Activated naive CD8-positive, alpha-beta T cell treated with anti-CD3 and anti-CD28 coated beads, Interleukin-2, amount 50 U/mL, for 24 hours (primary cell): ENCODE measurements around the gene RNGTT.
"Not testable (repeated sequence)": the region's sequence is repeated elsewhere in the genome, so short reads cannot be mapped to it uniquely, and the experiment has no call there.

ENCODE experiments used
- ATAC-seq: fragments of 150-1000 bp; cut with Tn5 transposase; one replicate; pipeline ENCODE4 v1.10.0; 2021
- DNase-seq: peaks from one replicate; pipeline ENCODE4 v3.0.0; 2021
- H3K27ac Mint-ChIP-seq: one replicate; pipeline ENCODE4 v1.8.0; 2021; ENCODE audit warnings: mild to moderate bottlenecking, mixed read lengths
- H3K27me3 Mint-ChIP-seq: one replicate; pipeline ENCODE4 v1.8.0; 2021; ENCODE audit warnings: mixed read lengths
- H3K36me3 Mint-ChIP-seq: one replicate; pipeline ENCODE4 v1.8.0; 2021; ENCODE audit warnings: low read depth, mixed read lengths
- H3K4me1 Mint-ChIP-seq: one replicate; pipeline ENCODE4 v1.8.0; 2021; ENCODE audit warnings: mixed read lengths
- H3K4me3 Mint-ChIP-seq: one replicate; pipeline ENCODE4 v1.8.0; 2021; ENCODE audit warnings: mild to moderate bottlenecking, moderate library complexity, mixed read lengths
- H3K9me3 Mint-ChIP-seq: one replicate; pipeline ENCODE4 v1.8.0; 2021; ENCODE audit warnings: mixed read lengths

Gene RNGTT

DNA sequence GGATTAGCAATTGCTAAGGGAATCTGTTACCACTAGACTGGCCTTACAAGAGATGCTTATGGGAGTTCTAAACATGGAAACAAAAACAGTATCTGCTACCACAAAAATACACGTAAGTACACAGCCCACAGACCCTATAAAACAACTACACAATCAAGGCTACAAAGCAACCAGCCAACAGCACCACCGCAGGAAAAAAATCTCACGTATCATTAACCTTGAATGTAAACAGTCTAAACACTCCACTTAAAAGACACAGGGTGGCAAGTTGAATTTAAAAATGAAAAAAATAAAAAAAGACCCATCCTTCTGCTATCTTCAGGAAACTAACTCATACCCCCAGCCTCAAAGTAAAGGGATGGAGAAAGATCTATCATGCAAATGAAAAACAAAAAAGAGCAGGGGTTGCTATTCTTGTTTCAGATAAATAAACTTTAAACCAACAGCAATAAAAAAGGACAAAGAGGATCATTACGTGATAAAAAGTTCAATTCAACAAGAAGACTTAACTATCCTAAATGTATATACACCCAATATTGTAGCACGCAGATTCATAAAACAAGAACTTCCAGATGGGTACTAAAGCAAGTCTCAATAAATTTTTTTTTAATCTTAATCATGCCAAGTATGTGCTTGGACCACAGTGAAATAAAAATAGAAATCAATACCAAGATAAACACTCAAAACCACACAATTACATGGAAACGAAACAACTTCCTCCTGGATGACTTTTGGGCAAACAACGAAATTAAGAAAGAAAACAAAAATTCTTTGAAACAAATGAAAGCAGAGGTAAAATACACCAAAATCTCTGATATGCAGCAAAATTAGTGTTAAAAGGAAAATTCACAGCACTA is 52.3 kb downstream of the RNGTT start:
- Mint-ChIP-seq H3K27ac (no peak overlapping the region), H3K4me3 (no peak overlapping the region)

DNA sequence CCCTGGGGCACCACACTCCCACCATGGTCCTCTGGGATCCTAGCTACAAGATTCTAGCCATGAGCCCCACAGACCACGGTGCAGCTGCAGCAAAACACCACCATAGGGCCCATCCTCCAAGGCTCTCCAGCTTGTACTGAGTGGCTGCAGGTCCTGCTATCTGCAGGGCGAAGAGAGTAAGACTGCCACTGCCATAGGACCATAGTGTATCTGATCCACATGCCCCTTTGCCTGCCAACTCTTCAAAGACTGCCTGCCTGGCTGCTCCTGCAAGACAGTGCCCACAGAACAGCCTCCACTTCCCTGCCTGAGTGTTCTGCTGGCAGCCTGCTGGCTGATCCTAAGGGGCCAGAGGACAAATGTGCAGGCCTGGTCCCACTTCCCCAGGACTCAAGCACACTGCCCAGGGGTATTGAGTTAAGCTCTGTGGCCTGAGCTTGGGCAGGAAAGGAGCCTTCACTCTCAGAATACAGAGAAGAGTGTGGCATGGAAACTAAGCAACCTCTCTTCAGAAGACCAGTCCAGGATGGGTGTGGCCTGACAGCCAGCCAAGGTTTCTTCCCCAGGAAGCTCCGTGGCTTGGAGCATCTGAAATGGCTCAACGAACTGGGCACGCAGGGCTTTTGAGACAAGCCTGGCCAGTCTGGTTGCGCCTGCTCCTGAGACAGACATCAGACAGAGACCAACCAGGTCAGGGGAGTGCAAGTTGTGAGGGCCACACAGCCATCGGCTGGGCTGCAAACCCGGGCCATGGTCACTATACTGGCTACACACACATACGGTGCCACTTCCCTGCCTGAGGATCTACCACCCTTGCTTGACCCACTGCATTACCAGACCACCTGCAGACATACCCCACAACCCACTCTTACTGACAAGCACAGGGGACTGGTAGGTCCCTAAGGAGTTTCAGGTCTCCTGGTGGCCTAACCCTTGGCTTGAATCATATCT is 54.5 kb downstream of the RNGTT start:
- DNase-seq (no peak), ATAC-seq (no peak)
- Mint-ChIP-seq H3K4me1 (peaks cover 40% of the 10 kb centered on the region), H3K9me3 (peaks cover 3% of the 10 kb centered on the region), H3K36me3 (peaks cover 41% of the 10 kb centered on the region), H3K27ac (no peak overlapping the region), H3K27me3 (no peaks in the 10 kb centered on the region), H3K4me3 (no peak overlapping the region)

More for the DNA sequence above, 52.3 kb downstream of the RNGTT start:
- H3K4me1 Mint-ChIP-seq = peaks cover 41% of the 10 kb centered on the region
- peaks cover 13% of the 10 kb centered on the region for H3K9me3 Mint-ChIP-seq
- no peaks in the 10 kb centered on the region for H3K27me3 Mint-ChIP-seq
- DNase-seq (no peak), ATAC-seq (no peak)
- peaks cover 37% of the 10 kb centered on the region for H3K36me3 Mint-ChIP-seq

DNA sequence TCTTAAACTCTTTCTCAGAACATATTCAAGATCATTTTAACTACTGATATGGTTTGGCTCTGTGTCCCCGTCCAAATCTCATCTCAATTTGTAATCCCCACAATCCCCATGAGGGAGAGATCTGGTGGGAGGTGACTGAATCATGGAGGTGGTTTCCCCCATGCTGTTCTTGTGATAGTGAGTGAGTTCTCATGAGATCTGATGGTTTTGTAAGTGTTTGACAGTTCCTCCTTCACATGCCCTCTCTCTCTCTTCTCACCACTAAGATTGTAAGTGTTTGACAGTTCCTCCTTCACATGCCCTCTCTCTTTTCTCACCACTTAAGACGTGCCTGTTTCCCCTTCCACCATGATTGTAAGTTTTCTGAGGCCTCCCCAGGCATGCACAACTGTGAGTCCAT is 56.3 kb downstream of the RNGTT start:
- H3K4me3 Mint-ChIP-seq, H3K27me3 Mint-ChIP-seq, H3K9me3 Mint-ChIP-seq, ATAC-seq, DNase-seq: not testable (repeated sequence)
- Mint-ChIP-seq H3K4me1 (peaks cover 29% of the 10 kb centered on the region), H3K27ac (peak overlapping the region; percentile 43), H3K36me3 (peaks cover 42% of the 10 kb centered on the region)

DNA sequence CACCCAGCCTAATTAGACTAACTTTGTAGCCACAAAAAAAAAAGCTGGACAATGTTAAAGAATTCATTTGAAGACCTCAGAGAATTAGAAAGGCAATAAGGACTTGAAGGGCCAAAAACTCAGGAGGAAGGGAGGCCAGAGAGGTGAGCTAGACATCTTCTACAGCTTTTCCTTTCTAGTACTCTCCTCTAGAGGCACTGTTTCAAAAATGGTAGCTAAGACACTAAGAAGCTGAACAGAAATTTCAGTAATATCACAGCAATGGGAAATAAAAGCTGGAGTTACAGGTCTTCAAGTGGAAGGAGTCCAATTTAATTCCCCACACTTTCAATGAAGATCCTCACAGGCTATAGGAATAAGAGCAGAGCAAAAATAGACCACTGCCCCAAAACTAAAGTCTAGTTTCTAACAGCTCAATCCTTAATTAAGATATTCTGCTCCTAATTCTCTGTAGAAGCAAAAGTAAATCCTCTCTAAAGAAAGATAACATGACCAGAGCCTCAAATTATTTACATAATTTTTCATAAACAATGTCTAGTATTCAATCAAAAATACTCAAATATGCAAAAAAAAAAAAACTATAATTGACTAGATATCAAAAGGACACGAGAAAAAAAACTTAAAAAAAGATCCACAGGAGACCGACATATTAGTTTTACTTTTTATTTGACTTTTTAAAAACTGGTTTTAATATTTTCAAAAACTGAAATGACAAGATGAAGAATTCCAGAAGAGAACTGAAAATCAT is 63.7 kb downstream of the RNGTT start:
- Mint-ChIP-seq H3K9me3 (no peaks in the 10 kb centered on the region), H3K4me1 (no peaks in the 10 kb centered on the region), H3K27me3 (no peaks in the 10 kb centered on the region), H3K4me3 (no peak overlapping the region), H3K36me3 (peaks cover 32% of the 10 kb centered on the region), H3K27ac (no peak overlapping the region)
- ATAC-seq (no peak), DNase-seq (no peak)

DNA sequence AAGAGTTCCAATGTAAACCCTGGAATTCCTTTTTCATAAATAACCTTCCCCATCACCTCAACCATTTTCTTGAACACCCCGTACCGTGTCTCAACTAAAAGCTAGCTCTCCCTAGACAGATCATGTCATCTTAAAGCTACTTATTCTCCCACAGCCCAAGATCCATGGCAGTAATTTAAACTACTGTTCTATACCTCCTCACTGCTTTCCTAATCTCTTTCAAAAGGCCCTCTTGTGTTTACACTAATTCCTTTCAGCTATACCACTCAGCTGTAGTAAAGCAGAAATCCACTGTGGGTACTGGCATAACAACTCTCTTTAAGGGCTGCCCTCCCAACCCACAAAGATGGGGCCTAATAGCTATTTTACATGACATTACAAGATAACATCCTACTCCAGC is 67.5 kb downstream of the RNGTT start:
- H3K27ac Mint-ChIP-seq = no peak overlapping the region
- H3K27me3 Mint-ChIP-seq = no peaks in the 10 kb centered on the region
- DNase-seq (no peak), ATAC-seq (no peak)
- no peaks in the 10 kb centered on the region for H3K9me3 Mint-ChIP-seq
- H3K4me3 Mint-ChIP-seq = no peak overlapping the region
- H3K4me1 Mint-ChIP-seq = peaks cover 2% of the 10 kb centered on the region
- H3K36me3 Mint-ChIP-seq = peaks cover 11% of the 10 kb centered on the region

DNA sequence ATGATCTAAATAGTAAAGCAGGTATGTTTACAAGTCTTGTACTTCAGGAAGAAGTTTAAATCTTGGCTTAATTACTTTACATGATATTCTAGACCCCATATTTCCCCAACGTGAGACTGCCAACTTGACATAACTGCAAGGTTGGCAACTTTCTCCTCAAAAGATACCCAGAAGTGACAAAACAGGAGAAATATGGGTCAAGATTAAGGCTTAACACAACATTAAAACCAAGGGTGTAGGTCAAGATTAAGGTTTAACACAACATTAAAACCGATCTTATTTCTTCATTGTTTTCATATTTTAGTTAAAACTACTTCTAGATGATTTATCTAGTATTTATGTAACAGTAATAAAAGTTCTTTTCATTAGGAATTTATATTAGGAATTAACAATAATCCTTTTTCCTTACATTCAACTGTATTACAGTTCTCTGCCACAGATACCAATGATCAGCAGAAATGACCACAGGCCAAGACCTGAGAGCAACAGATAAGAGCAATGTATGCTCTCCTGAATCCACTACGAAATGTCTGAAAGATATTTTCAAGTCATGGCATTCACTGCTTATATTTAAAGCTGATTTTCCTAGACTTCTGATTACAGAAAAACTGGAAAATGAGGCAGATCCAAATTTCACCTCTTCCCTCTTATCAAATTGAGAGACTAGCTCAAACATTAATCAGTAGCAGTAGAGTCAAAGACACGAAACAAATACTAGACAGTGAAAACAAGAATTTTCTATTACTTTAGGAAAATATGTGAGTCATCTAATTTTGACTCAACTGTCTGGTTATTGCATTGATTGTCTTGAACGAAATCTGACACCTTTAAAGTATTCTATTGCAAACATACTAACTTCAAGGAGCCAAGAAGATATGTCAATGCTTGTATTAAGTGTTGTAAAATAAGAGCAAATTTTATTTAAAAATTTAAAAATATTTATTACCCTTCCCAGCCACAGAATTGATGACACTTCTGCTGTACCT is 72.3 kb downstream of the RNGTT start:
- H3K9me3 Mint-ChIP-seq = no peaks in the 10 kb centered on the region
- H3K27me3 Mint-ChIP-seq = no peaks in the 10 kb centered on the region
- no peak overlapping the region for H3K4me3 Mint-ChIP-seq
- DNase-seq (no peak), ATAC-seq (no peak)
- no peak overlapping the region for H3K27ac Mint-ChIP-seq
- H3K4me1 Mint-ChIP-seq = peaks cover 2% of the 10 kb centered on the region
- H3K36me3 Mint-ChIP-seq = peaks cover 24% of the 10 kb centered on the region

DNA sequence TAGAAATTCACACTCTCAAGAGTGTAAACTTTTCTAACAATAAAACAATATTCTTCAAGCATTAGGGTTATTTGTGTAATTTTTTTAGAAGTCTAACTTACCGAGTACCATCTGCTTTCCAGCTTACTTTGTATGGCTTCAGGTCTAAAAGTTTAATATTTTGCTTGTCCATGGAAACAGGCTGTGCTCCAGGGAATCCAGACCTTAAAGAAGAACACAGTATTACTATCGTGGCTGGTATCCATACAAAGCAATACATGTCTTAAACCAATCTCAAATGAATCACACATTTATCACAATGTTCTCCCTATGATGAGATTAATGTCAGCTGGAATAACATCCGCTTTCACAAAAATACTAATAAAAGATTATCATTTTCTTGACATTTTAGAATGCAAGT is 73.0 kb downstream of the RNGTT start:
- H3K27ac Mint-ChIP-seq = no peak overlapping the region
- no peak overlapping the region for H3K4me3 Mint-ChIP-seq
- ATAC-seq = no peak
- no peaks in the 10 kb centered on the region for H3K9me3 Mint-ChIP-seq
- H3K27me3 Mint-ChIP-seq = no peaks in the 10 kb centered on the region
- no peak for DNase-seq
- H3K36me3 Mint-ChIP-seq = peaks cover 32% of the 10 kb centered on the region
- H3K4me1 Mint-ChIP-seq = peaks cover 2% of the 10 kb centered on the region

DNA sequence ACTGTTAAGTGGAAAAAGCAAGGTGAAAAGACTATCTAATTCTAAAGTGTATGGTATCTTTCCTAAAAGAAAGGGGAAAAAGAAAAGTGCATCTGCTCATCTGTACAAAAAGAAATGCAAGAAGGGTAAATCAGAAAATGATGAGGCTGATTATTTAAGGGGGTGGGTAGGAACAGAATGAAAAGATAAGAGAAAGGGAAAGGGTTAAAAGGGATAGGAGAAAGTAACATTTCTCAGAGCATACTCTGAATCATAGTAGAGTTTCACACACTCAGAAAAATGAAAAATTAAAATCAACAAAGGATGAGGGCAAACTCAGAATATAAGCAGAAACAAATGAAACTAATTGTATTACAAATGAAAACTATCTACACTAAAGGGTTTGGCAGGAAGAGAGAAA is 79.1 kb downstream of the RNGTT start:
- Mint-ChIP-seq H3K27me3 (no peaks in the 10 kb centered on the region), H3K4me1 (peaks cover 12% of the 10 kb centered on the region), H3K27ac (peak overlapping the region; percentile 3), H3K9me3 (no peaks in the 10 kb centered on the region), H3K36me3 (peaks cover 39% of the 10 kb centered on the region), H3K4me3 (no peak overlapping the region)
- DNase-seq (no peak), ATAC-seq (no peak)

DNA sequence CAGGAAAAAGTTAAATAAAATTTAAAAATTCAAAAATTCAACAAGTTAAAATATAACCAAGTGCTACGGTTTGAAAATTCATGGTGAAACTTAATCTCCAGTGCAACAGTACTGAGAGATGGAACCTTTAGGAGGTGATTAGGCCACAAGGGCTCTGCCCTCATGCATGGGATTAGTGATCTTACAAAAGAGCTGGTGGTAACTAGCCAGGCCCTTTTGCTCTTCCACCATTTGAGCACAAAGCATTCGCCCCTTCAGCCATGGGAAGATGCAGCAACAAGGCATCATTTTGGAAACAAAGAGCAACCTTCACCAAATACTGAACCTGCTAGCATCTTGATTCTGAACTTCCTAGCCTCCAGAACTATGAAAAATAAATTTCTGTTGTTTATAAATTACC is 80.9 kb downstream of the RNGTT start:
- H3K36me3 Mint-ChIP-seq = peaks cover 33% of the 10 kb centered on the region
- H3K9me3 Mint-ChIP-seq = no peaks in the 10 kb centered on the region
- DNase-seq (no peak), ATAC-seq (no peak)
- H3K4me1 Mint-ChIP-seq = peaks cover 12% of the 10 kb centered on the region
- H3K27me3 Mint-ChIP-seq = no peaks in the 10 kb centered on the region
- no peak overlapping the region for H3K4me3 Mint-ChIP-seq
- no peak overlapping the region for H3K27ac Mint-ChIP-seq

DNA sequence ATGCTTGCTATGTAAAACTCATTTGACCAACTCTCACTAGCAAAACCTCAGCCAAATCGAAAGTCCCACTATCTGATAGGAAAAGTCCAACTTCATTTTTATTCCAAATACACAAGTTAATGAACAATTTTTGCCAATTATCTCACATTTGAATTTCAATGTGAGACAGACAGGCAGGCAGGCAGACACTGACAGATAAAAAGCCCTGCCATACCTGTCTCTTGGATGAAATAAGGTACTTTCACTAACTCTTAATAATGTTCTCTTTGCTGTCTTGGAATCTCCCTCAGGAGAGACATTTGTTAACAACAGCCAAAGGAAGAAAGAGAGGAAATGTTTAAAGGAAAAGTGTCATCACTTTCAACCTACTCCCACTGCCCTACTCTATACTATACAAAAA is 82.0 kb downstream of the RNGTT start:
- Mint-ChIP-seq H3K36me3 (peaks cover 23% of the 10 kb centered on the region), H3K9me3 (no peaks in the 10 kb centered on the region), H3K4me1 (peaks cover 12% of the 10 kb centered on the region), H3K27ac (no peak overlapping the region), H3K4me3 (no peak overlapping the region), H3K27me3 (no peaks in the 10 kb centered on the region)
- DNase-seq = no peak
- no peak for ATAC-seq

DNA sequence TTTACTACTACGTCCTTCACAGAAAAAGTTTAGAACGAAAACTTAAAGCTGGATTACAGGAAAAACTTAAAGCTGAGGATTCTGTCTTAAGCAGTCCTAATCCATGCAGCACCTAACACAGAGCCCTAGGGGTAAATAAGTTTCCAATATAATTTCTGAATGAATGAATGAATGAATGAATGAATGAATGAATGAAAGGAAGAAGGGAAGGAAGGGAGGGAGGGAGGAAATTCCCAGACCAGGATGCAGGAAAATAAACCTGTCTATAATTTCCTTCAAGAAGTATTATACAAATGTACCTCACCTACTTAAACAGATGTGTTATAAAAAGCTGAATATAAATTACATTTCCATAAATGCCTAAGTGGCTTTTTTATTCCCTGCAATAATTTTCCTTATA is 83.4 kb downstream of the RNGTT start:
- Mint-ChIP-seq H3K4me1 (peaks cover 12% of the 10 kb centered on the region), H3K9me3 (no peaks in the 10 kb centered on the region), H3K27me3 (no peaks in the 10 kb centered on the region), H3K27ac (no peak overlapping the region), H3K36me3 (peaks cover 9% of the 10 kb centered on the region), H3K4me3 (no peak overlapping the region)
- DNase-seq = no peak
- no peak for ATAC-seq

DNA sequence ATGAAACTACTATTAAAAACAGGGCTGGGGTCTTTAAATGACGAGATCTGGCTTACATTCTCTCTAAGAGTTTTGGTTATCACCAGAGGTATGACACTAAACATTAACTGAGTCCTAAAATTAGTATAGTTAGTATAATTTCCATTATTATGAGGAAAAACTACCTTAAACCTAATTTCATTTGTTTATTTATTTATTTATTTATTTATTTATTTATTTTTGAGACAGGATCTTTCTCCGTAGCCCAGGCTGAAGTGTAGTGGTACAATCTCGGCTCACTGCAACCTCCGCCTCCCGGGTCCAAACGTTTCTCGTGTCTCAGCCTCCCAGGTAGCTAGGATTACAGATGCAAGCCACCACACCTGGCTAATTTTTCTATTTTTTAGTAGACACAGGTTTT is 85.5 kb downstream of the RNGTT start:
- H3K27me3 Mint-ChIP-seq = no peaks in the 10 kb centered on the region
- H3K27ac Mint-ChIP-seq = no peak overlapping the region
- DNase-seq (no peak), ATAC-seq (no peak)
- no peaks in the 10 kb centered on the region for H3K36me3 Mint-ChIP-seq
- H3K9me3 Mint-ChIP-seq = no peaks in the 10 kb centered on the region
- peaks cover 13% of the 10 kb centered on the region for H3K4me1 Mint-ChIP-seq
- no peak overlapping the region for H3K4me3 Mint-ChIP-seq

DNA sequence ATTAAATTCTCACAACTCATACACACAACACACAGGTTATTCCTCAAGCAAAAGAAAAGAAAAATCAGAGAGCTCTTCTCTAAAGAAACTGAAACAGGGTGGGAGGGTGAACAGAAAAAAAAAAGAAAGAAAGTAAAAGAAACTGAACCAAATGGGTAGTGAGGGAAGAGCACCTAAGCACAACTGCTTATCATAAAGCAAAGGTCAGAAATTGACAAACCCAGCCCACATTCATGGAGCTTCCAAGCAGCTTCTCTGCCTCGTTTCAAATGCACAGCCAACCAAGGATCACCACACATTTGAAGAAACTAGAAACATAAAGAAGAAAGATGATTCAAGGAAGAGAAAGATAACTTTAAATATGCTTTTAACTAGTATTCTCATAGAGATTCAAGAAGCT is 90.5 kb downstream of the RNGTT start:
- ATAC-seq (no peak), DNase-seq (no peak)
- H3K4me1 Mint-ChIP-seq = peaks cover 15% of the 10 kb centered on the region
- H3K27ac Mint-ChIP-seq = no peak overlapping the region
- H3K27me3 Mint-ChIP-seq = no peaks in the 10 kb centered on the region
- no peak overlapping the region for H3K4me3 Mint-ChIP-seq
- H3K9me3 Mint-ChIP-seq = no peaks in the 10 kb centered on the region
- no peaks in the 10 kb centered on the region for H3K36me3 Mint-ChIP-seq
